Gastrocnemius medialis (tissue), 4 donors: Measurements from ENCODE around the gene PAM16. TPM values are rescaled to one million over a fixed set of nuclear protein-coding genes. Genes with fewer than 3 reads are reported as not detected.

ENCODE experiments used
- ATAC-seq, 2 donors: fragments of 150-250 bp; one replicate each; pipeline ENCODE4 v1.9.1; 2016
- DNase-seq, 2 donors: peaks; one replicate each; pipeline ENCODE4 v3.0.0-alpha.2; 2019
- H3K27ac ChIP-seq, 4 donors: fragments of 200-600 bp; sonication (generic); 1 replicate in 1 of 4; 2 replicates in 3 of 4; pipeline ENCODE4 v1.5.1; 2016 to 2018; ENCODE audit warnings: mild to moderate bottlenecking in 2 of 4, moderate library complexity in 1 of 4
- H3K27me3 ChIP-seq, 3 donors: fragments of 200-600 bp; sonication (generic) in 2 of 3; 1 replicate in 1 of 3; 2 replicates in 2 of 3; pipeline versions ENCODE4 v1.5.1 to v1.6.0; 2016 to 2019; ENCODE audit warnings: mild to moderate bottlenecking in 1 of 3, moderate library complexity in 1 of 3
- H3K36me3 ChIP-seq, 2 donors: fragments of 200-600 bp; sonication (generic) in 1 of 2; one replicate each; pipeline ENCODE4 v1.5.1; 2017 to 2018
- H3K4me1 ChIP-seq, 2 donors: fragments of 200-600 bp; sonication (generic) in 1 of 2; one replicate each; pipeline ENCODE4 v1.5.1; 2016 to 2017; ENCODE audit warnings: mild to moderate bottlenecking in 2 of 2
- H3K4me3 ChIP-seq, 4 donors: fragments of 200-600 bp; sonication (generic) in 3 of 4; 1 replicate in 1 of 4; 2 replicates in 3 of 4; pipeline ENCODE4 v1.5.1; 2016 to 2019; ENCODE audit warnings: mild to moderate bottlenecking in 2 of 4
- H3K9me3 ChIP-seq, 3 donors: fragments of 200-600 bp; sonication (generic) in 2 of 3; 1 replicate in 1 of 3; 2 replicates in 2 of 3; pipeline ENCODE4 v1.5.1; 2016 to 2019
- POLR2A ChIP-seq, 2 donors: fragments of 450-650 bp; IDR thresholded peaks; one replicate each; pipeline ENCODE4 v1.6.1; 2017; ENCODE audit warnings: antibody characterized with exemption in 2 of 2, mild to moderate bottlenecking in 2 of 2, moderate library complexity in 2 of 2
- in situ Hi-C, 4 donors: fragments of 200-750 bp; cut with MboI; loops; one replicate each; pipeline versions ENCODE4 v1.15.0 to v1.8.0; 2017; ENCODE audit warnings: low sequenced_read_pairs in 4 of 4
- intact Hi-C: fragments of 100-400 bp; cut with DNase I; formaldehyde crosslinking; loops from one replicate; pipeline ENCODE4 v1.15.1; 2023; ENCODE audit warnings: low total_unique reads
- total RNA-seq, 4 donors: library from RNA; depleted of rRNA; stranded (reverse); fragments of >200 nt; gene quantifications; one replicate each; pipeline versions ENCODE4 v1.1.0 to v1.2.3, GENCODE V29; 2016
- TF ChIP-seq, protein P1 (sequence below), 5 experiments: fragments of 450-650 bp in 3 of 5; fragments of 200-600 bp in 2 of 5; sonication (generic) in 2 of 5; IDR thresholded peaks in 4 of 5; conservative IDR thresholded peaks in 1 of 5; 1 replicate in 4 of 5; 2 replicates in 1 of 5; pipeline ENCODE4 v1.5.1; 2016 to 2019; ENCODE audit warnings: antibody characterized with exemption in 5 of 5, mild to moderate bottlenecking in 3 of 5, moderate library complexity in 3 of 5

PAM16 gene
- total RNA-seq, 4 donors from 2014 or later, result 112 to 174 (median 132) TPM

DNA sequence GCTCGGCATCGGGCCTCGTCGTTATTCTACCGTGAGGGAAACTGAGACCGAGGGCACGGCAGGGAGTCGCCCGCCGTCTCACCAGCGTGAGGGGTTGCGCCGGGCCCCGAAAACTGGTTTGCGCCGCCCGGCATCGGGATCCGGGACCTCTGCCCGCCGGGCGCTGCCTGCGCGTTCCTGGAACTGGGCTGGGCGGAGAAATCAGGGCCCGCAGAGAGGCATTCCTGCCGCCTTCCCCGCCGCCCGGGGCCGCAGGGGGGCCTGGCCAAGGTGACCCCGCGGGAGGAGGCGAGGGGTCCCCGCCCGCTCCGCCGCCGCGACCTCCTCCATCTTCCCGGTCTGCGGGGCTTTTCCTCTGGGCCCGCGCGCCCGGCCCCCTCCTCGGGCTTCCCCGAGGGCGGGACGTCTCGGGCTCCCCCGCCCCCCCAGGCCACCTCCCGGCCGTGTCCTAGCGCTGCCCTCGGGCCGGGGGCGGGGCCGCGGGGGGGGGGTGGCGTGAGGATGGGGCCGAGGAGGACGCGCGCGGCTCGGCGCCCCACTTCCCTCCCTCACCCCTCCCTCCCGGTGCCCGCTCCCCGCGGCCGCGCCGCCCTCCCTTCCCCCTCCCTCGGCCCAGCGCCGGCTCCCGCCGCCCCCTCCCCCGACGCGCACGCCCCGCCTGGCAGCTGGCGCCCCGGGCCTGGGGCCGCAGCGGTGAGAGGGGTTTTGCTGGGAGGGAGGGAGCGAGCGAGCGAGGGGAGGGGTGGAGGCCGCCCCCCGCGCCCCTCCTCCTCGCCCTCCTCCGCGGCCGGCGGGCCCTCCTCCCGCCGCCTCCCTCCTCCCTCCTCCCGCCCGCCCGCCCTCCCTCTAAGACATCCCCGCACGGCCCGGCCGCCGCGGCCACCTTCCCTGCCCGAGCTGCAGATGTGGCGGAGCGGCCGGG lies 35.7 kb downstream of the PAM16 start, which contains the start of gene GLIS2:
Gene GLIS2 (plus strand): TSS at position 882 of the 922 bp plus-strand sequence. CDS start 16,214 bp downstream, outside the sequence.
- peak in 1 of 2 donors; percentile 21 for TF ChIP-seq POLR2A (IDR thresholded peaks at IDR 0.05)
- TF ChIP-seq, protein P1, sequence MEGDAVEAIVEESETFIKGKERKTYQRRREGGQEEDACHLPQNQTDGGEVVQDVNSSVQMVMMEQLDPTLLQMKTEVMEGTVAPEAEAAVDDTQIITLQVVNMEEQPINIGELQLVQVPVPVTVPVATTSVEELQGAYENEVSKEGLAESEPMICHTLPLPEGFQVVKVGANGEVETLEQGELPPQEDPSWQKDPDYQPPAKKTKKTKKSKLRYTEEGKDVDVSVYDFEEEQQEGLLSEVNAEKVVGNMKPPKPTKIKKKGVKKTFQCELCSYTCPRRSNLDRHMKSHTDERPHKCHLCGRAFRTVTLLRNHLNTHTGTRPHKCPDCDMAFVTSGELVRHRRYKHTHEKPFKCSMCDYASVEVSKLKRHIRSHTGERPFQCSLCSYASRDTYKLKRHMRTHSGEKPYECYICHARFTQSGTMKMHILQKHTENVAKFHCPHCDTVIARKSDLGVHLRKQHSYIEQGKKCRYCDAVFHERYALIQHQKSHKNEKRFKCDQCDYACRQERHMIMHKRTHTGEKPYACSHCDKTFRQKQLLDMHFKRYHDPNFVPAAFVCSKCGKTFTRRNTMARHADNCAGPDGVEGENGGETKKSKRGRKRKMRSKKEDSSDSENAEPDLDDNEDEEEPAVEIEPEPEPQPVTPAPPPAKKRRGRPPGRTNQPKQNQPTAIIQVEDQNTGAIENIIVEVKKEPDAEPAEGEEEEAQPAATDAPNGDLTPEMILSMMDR (IDR thresholded peaks at IDR 0.05 in 4 of 5, conservative IDR thresholded peaks at IDR 0.05 in 1 of 5), result no peak
- H3K9me3 ChIP-seq, result no peaks in the 10 kb centered on the region
- intact Hi-C loops, result no loop called here
- peak; percentile 50 to 69 for ATAC-seq
- H3K27me3 ChIP-seq, result peaks cover 14 to 31% (median 27%) of the 10 kb centered on the region in 3 donors
- in situ Hi-C loops, result no loop called here
- H3K4me1 ChIP-seq, result peaks cover 14 to 55% of the 10 kb centered on the region in 2 donors
- DNase-seq, result no peak
- H3K36me3 ChIP-seq, result no peaks in the 10 kb centered on the region
- peak within 1 kb of the TSS; percentile 71 to 81 (median 77) for H3K27ac ChIP-seq
- peak within 1 kb of the TSS; percentile 60 to 65 (median 64) for H3K4me3 ChIP-seq

DNA sequence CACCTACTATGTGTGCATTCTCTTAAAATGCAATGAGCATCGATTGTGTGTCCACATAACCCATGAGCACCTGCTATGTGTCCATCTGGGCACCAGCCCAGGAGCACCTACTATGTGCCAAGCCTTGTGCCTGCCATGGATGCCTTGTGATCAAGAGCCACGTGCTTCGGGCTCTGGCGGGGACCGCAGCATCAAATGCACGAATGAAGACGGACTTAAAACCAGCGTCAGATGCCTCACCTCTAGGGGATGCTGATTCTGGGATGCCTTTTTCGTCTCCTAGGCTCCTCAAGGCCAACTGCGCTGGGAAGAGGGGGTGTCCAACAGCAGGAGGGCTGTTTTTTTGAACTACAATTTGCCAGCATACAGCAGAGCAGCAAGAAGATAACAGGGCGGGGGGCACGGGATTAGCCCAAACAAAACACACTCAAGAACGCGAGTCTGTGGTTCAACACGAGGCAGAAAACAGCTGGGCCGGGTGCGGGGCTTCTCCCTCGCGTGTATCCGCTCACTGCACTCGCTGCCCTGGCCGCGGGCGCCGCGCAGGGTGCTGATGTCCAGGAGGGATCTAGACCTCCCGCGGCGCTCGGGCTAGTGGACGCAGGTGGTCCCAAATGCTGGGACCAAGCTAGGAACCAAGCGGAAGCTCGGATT lies 36.5 kb downstream of the PAM16 start:
- Histone ChIP-seq H3K27me3 (peaks cover 14 to 31% (median 27%) of the 10 kb centered on the region in 3 donors), H3K9me3 (no peaks in the 10 kb centered on the region), H3K27ac (peak overlapping the region; percentile 71 to 81 (median 74)), H3K4me3 (peak overlapping the region; percentile 53 to 65 (median 58)), H3K36me3 (no peaks in the 10 kb centered on the region), H3K4me1 (peaks cover 14 to 48% of the 10 kb centered on the region in 2 donors)
- no peak for ATAC-seq
- no peak for TF ChIP-seq POLR2A (IDR thresholded peaks at IDR 0.05)
- TF ChIP-seq, protein P1 (IDR thresholded peaks at IDR 0.05 in 4 of 5, conservative IDR thresholded peaks at IDR 0.05 in 1 of 5), result no peak
- intact Hi-C loops (no loop called here), in situ Hi-C loops (no loop called here)
- no peak for DNase-seq

DNA sequence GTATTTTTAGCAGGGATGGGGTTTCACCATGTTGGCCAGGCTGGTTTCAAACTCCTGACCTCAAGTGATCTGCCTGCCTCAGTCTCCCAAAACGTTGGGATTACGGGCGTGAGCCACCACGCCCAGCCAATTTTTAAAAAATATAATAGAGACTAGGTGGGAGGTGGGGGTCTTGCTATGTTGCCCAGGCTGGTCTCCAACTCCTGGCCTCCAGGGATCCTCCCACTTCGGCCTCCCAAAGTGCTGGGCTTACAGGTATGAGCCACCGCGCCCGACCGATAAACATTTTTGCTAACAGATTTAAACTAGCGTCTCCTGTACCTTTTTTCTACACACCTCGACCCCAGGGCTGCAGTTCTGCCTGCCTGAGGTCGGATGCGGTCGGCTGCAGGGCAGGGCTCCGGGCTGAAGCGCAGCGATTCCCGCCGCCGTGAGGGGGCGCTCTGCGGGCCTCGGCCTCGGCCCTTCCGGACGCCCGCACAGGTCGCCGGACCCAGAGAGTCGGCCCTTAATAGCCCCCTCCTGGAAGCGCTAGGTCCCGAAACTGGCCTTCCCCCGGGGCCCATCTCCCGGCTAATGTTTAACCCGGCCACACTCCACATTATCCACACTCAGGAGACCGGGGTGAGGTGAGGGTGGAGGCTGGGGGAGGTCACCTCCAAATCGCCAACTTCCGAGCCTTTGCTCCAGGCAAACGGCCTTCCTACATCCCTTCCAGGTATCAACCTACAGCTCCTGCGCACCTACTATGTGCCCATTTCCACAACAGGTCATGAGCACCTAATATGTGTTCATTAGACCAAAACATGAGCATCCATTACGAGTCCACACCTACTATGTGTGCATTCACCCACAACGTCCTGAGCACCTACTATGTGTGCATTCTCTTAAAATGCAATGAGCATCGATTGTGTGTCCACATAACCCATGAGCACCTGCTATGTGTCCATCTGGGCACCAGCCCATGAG lies 37.3 kb downstream of the PAM16 start:
- TF ChIP-seq POLR2A (IDR thresholded peaks at IDR 0.05), result no peak
- TF ChIP-seq, protein P1 (IDR thresholded peaks at IDR 0.05 in 4 of 5, conservative IDR thresholded peaks at IDR 0.05 in 1 of 5), result peak in 4 of 5 experiments; percentile 17 to 57 (median 48)
- DNase-seq (no peak), ATAC-seq (no peak)
- Histone ChIP-seq H3K4me1 (peaks cover 14 to 39% of the 10 kb centered on the region in 2 donors), H3K9me3 (no peaks in the 10 kb centered on the region), H3K4me3 (no peak overlapping the region), H3K27me3 (peaks cover 14 to 31% (median 27%) of the 10 kb centered on the region in 3 donors), H3K27ac (no peak overlapping the region), H3K36me3 (no peaks in the 10 kb centered on the region)
- intact Hi-C loops (no loop called here), in situ Hi-C loops (no loop called here)

DNA sequence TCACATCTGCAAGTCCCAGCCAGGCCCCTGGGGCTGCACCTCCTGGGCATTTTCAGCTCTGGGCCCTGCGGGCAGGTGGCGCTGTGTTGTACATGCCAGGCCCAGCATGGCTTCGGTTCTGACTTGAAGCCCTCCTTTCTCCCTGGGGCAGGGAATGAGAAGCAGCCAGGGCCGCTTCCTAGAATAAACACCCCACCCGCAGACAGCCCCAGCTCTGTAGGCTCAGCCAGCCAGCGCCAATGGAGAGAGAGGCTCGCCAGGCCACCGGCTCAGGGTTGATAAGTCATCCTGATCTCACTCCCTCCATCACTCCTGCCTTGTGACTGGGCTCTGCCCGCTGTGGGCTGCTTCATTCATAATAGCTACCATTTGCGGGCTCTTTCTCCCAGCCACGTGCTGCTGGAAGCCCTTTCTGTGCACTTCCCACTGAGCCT lies 41.3 kb downstream of the PAM16 start:
- intact Hi-C loops (no loop called here), in situ Hi-C loops (no loop called here)
- no peak for TF ChIP-seq POLR2A (IDR thresholded peaks at IDR 0.05)
- TF ChIP-seq, protein P1 (IDR thresholded peaks at IDR 0.05 in 4 of 5, conservative IDR thresholded peaks at IDR 0.05 in 1 of 5), result peak in 2 of 5 experiments; percentile 22 to 37
- Histone ChIP-seq H3K4me3 (no peak overlapping the region), H3K27me3 (peaks cover 8 to 16% (median 15%) of the 10 kb centered on the region in 3 donors), H3K36me3 (no peaks in the 10 kb centered on the region), H3K27ac (no peak overlapping the region), H3K4me1 (peaks cover 1 to 18% of the 10 kb centered on the region in 2 donors), H3K9me3 (no peaks in the 10 kb centered on the region)
- ATAC-seq (no peak), DNase-seq (no peak)
